ENCODE data around the gene S100PBP.

DNA sequence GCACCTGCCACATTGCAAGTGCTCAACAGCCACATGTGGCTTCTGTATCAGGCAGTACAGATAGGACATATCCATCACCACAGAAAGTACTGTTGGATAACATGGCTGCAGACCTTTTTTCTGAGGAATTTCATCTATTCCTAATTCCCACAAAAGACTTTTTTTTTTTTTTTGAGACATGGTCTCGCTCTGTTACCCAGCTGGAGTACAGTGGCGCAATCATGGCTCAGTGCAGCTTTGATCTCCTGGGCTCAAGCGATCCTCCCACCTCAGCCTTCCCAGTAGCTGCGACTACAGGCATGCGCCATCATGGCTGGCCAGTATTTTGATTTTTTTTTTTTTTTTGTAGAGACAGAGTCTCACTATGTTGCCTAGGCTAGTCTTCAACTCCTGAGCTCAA lies 33.6 kb upstream of the S100PBP start:
- TF ChIP-seq POLR2AphosphoS5 (IDR thresholded peaks at IDR 0.05) (no peak), CTCF (IDR thresholded peaks at IDR 0.05) (no peak), POLR2A (IDR thresholded peaks at IDR 0.05) (no peak)
